ENCODE results near the gene CEACAM7.

Gene CEACAM7

GRCh38 chr19:41627966-41628675, 59.9 kb downstream of the CEACAM7 start:
- H3K4me3 ChIP-seq (replicated peaks; ENCODE audit: low read depth, low read length): no peak overlapping the region
- TF ChIP-seq CTCF (IDR thresholded peaks at IDR 0.05; ENCODE audit: low read length, missing control alignments): no peak
- DNase-seq (ENCODE audit: low read depth): no peak

GRCh38 chr19:41626877-41627276, 61.2 kb downstream of the CEACAM7 start, which contains the start of gene CEACAM4:
TSS of gene CEACAM4 (minus strand) at chr19:41627074. CDS start at chr19:41626963, 111 bp downstream.
- H3K4me3 ChIP-seq (replicated peaks; ENCODE audit: low read depth, low read length): no peak within 1 kb of the TSS
- DNase-seq (ENCODE audit: low read depth): no peak
- TF ChIP-seq CTCF (IDR thresholded peaks at IDR 0.05; ENCODE audit: low read length, missing control alignments): no peak

- TF ChIP-seq CTCF (IDR thresholded peaks at IDR 0.05; ENCODE audit: low read length, missing control alignments): no peak
- no peak for DNase-seq (ENCODE audit: low read depth)
- no peak overlapping the region for H3K4me3 ChIP-seq (replicated peaks; ENCODE audit: low read depth, low read length)
Observed at GRCh38 chr19:41626278-41626677, 61.8 kb downstream of the CEACAM7 start.

- no peak for DNase-seq (ENCODE audit: low read depth)
- TF ChIP-seq CTCF (IDR thresholded peaks at IDR 0.05; ENCODE audit: low read length, missing control alignments): no peak
- H3K4me3 ChIP-seq (replicated peaks; ENCODE audit: low read depth, low read length): no peak overlapping the region
Observed at GRCh38 chr19:41624937-41625336, 63.1 kb downstream of the CEACAM7 start.

- H3K4me3 ChIP-seq (replicated peaks; ENCODE audit: low read depth, low read length): no peak overlapping the region
- TF ChIP-seq CTCF (IDR thresholded peaks at IDR 0.05; ENCODE audit: low read length, missing control alignments): no peak
- no peak for DNase-seq (ENCODE audit: low read depth)
Observed at GRCh38 chr19:41624515-41624914, 63.6 kb downstream of the CEACAM7 start.

- H3K4me3 ChIP-seq (replicated peaks; ENCODE audit: low read depth, low read length): no peak overlapping the region
- TF ChIP-seq CTCF (IDR thresholded peaks at IDR 0.05; ENCODE audit: low read length, missing control alignments): no peak
- DNase-seq (ENCODE audit: low read depth): no peak
Observed at GRCh38 chr19:41623360-41623759, 64.7 kb downstream of the CEACAM7 start.
